NCI-H524 (cell line): ENCODE measurements around the gene TMEM191B.
"Not testable (repeated sequence)": the region's sequence is repeated elsewhere in the genome, so short reads cannot be mapped to it uniquely, and the experiment has no call there.

Experiments used
- DNase-seq, 2 experiments: peaks; one replicate each; lab custom pipeline; 2025; lab: John Stamatoyannopoulos, UW

The TMEM191B gene

DNA sequence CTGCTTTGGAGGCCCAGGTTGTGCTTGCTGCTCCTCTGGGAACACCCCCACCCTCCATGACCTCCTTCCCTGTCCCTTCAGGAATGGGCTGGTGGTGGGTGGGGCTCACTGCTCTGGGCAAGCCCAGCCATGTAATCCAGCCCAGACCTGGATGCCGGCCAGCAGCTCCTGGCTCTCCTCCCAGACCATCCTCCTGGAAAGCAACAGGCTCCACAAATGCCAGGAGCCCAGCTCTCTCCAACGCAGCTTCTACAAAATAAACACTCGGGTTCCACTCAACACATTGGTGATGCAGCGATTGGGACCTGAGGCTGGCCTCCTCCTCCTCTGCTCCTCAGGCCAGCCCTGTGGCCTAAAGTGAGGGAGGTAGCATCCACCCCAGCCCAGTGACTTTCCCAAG lies 30.9 kb downstream of the TMEM191B start:
- DNase-seq, result not testable (repeated sequence)

- not testable (repeated sequence) for DNase-seq
Observed at GRCh38 chr22:18558939-18559338, 31.3 kb downstream of the TMEM191B start.

GRCh38 chr22:18560099-18560974 lies 32.7 kb downstream of the TMEM191B start:
- not testable (repeated sequence) for DNase-seq

DNA sequence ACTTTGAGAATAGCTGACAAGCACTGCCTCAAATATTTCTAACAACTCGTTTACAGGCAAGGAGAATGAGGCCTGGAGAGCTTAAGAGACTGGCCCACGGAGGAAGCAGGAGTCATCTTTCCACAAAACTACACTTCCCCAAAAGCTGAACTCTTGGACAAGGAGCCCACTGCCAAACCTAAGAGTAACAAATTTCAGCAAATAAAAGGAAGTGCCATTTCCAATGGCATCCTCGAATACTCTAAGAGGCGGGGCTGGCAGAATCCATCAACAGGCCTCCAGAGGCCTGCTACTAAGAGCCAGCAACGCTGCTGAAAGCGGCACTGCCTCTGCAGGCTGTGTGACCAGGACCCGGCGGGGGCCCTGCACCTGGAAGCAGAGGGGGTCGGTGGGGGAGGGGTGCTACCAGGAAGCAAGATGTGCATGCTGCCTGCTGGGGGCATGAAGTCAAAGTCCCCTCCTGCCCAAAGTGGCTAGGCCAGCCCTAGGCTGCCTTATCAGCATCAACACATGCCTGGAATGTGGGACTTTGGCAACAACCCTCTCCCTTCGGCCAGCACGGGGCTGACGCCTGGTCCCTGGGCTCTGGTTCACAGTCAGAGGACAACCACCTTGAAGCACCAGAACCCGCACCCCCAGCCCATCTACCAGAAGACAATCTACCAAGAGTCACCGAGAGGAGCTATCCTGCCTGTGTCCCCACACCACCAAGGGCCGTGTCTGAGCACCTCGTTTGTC lies 43.1 kb downstream of the TMEM191B start:
- not testable (repeated sequence) for DNase-seq

GRCh38 chr22:18573483-18574164 lies 46.0 kb downstream of the TMEM191B start:
- not testable (repeated sequence) for DNase-seq

- DNase-seq, result not testable (repeated sequence)
Observed at GRCh38 chr22:18574555-18574954, 47.0 kb downstream of the TMEM191B start.

- not testable (repeated sequence) for DNase-seq
Observed at GRCh38 chr22:18575686-18576085, 48.1 kb downstream of the TMEM191B start.

DNA sequence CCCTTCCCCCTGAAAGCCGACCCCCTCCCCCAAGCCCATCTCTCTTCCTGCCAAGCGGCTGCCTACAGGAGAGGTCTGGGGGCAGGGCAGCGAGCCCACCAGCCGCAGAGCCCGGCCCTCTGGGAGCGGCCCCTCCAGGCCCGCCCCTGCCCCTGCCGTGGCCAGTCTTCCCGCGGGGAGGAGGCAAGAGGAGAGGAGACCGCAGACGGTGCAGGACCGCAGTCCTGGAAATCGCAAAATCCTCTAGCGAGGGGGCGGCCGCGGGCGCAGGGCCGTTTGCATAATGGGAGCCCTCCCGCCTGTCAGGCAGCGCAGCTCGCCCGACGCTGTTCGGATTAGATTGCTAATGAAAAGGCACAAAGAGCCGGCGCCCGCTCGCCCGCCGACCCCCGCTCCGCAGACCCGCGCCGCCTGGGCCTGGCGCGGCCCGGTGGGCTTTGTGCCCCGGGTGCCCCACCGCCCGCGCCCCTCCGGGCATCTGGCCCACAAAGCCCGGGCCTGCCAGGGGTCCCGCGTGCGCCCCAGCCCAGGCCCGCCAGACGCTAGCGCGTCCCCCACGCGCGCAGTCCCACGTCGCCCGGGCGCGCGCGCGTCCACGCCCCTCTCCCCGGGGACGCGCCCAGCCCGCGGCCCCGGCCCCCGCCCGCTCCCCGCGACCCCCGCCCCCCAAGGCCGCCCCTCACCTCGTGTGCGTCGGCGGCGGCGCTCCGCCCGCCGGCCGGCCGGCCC lies 49.7 kb downstream of the TMEM191B start:
- DNase-seq, result not testable (repeated sequence)

- not testable (repeated sequence) for DNase-seq
Observed at GRCh38 chr22:18577847-18578246, 50.2 kb downstream of the TMEM191B start.
